ENCODE results near the gene ETS2. TPM values are rescaled to one million over a fixed set of nuclear protein-coding genes. Genes with fewer than 3 reads are reported as not detected.

The ETS2 gene
- total and polyA plus RNA-seq, 2 donors (not counting 1 experiment from before 2014, with no cell fraction given), result 1.9 to 5.6 TPM

GRCh38 chr21:38851101-38851500, 45.4 kb downstream of the ETS2 start:
- CTCF ChIA-PET, result interaction anchor here (0.6 kb wide), 1 partner anchor 177 kb away, joined by 5 read pairs; no protein-coding TSS in a partner anchor
- WGBS (ENCODE audit: insufficient coverage), result 89% methylated on average over 1 of the region's 1 CpG
- H3K4me1 Mint-ChIP-seq, result peaks cover 2% of the 10 kb centered on the region

DNA sequence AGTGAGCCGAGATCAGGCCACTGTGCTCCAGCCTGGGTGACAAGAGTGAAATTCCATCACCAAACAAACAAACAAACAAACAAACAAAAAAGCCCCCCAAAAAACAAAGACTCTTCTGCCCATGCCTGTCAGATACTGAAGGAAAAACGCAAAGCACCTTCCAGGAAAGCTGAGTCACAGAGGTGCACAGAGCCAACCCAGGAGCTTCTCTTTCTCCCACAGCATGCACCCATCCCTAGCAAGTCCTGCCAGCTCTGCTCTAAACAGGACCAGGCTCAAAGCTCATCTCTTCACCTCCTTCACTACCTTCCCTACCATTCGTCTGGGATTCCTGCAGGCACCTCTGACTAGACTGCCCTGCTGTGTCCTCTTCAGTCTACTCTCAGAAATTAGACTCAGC, 46.5 kb downstream of the ETS2 start:
- no peak overlapping the region for H3K4me3 Mint-ChIP-seq
- WGBS (ENCODE audit: insufficient coverage), result 94% methylated on average over 2 of the region's 3 CpGs

More at GRCh38 chr21:38851101-38851500, 45.4 kb downstream of the ETS2 start:
- H4K20me1 ChIP-seq (ENCODE audit: control insufficient read depth, insufficient read depth, low read length, poor library complexity, severe bottlenecking), result no peaks in the 10 kb centered on the region
- H3K9ac ChIP-seq (ENCODE audit: low read length), result no peak overlapping the region
- no peaks in the 10 kb centered on the region for H3K36me3 ChIP-seq (replicated peaks in 1 of 2; ENCODE audit: control extremely low read depth in 1 of 2, control insufficient read depth in 1 of 2, extremely low read depth in 1 of 2, insufficient read depth in 2 of 2, low read length in 1 of 2)
- H3K9me3 Mint-ChIP-seq (ENCODE audit: insufficient read depth), result no peaks in the 10 kb centered on the region
- no peak overlapping the region for H2AFZ ChIP-seq (ENCODE audit: insufficient read depth, low read depth, low read length, poor library complexity, severe bottlenecking)
- H3K27ac Mint-ChIP-seq, result no peak overlapping the region
- no peak overlapping the region for H3K4me3 Mint-ChIP-seq
- H3K4me1 ChIP-seq (ENCODE audit: control insufficient read depth in 2 of 2, insufficient read depth in 2 of 2, low read length in 2 of 2), result no peaks in the 10 kb centered on the region
- POLR2A ChIA-PET, result no interaction called here
- H3K27me3 ChIP-seq (replicated peaks in 1 of 4; ENCODE audit: control extremely low read depth in 1 of 4, control insufficient read depth in 3 of 4, insufficient read depth in 4 of 4, low read length in 3 of 4), result peaks cover 0 to 30% (median 7%) of the 10 kb centered on the region in 4 experiments
- H3K79me2 ChIP-seq (ENCODE audit: control insufficient read depth, insufficient read depth, low read length), result no peaks in the 10 kb centered on the region
- H3K27me3 Mint-ChIP-seq, result peaks cover 67% of the 10 kb centered on the region
- no peak for DNase-seq
- no peak overlapping the region for H3K27ac ChIP-seq (ENCODE audit: low read length in 2 of 2)
- TF ChIP-seq, protein P1, sequence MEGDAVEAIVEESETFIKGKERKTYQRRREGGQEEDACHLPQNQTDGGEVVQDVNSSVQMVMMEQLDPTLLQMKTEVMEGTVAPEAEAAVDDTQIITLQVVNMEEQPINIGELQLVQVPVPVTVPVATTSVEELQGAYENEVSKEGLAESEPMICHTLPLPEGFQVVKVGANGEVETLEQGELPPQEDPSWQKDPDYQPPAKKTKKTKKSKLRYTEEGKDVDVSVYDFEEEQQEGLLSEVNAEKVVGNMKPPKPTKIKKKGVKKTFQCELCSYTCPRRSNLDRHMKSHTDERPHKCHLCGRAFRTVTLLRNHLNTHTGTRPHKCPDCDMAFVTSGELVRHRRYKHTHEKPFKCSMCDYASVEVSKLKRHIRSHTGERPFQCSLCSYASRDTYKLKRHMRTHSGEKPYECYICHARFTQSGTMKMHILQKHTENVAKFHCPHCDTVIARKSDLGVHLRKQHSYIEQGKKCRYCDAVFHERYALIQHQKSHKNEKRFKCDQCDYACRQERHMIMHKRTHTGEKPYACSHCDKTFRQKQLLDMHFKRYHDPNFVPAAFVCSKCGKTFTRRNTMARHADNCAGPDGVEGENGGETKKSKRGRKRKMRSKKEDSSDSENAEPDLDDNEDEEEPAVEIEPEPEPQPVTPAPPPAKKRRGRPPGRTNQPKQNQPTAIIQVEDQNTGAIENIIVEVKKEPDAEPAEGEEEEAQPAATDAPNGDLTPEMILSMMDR (IDR thresholded peaks at IDR 0.05), result no peak
- no peak for TF ChIP-seq EZH2 (IDR thresholded peaks at IDR 0.05; ENCODE audit: borderline replicate concordance, insufficient read depth, low read depth, low read length, poor library complexity, severe bottlenecking)
- intact Hi-C loops (cut with micrococcal nuclease), result no loop called here
- H3K4me2 ChIP-seq (replicated peaks; ENCODE audit: low read depth, low read length, poor library complexity, severe bottlenecking), result no peak overlapping the region
- no peak for ATAC-seq (ENCODE audit: low read depth)
- no peaks in the 10 kb centered on the region for H3K9me3 ChIP-seq (ENCODE audit: control extremely low read depth in 1 of 3, control insufficient read depth in 2 of 3, insufficient read depth in 1 of 3, low read length in 2 of 3)
- no peak overlapping the region for H3K4me3 ChIP-seq (ENCODE audit: control extremely low read depth in 1 of 5, extremely low read depth in 1 of 5, insufficient read depth in 1 of 5, low read depth in 2 of 5, low read length in 4 of 5)

More for the DNA sequence above, 46.5 kb downstream of the ETS2 start:
- ATAC-seq (ENCODE audit: low read depth), result no peak
- ChIA-PET CTCF (interaction anchor here (1.3 kb wide), 1 partner anchor 13 kb away, joined by 3 read pairs; no protein-coding TSS in a partner anchor), POLR2A (interaction anchor here (0.5 kb wide), 1 partner anchor 70 kb away, joined by 3 read pairs; no protein-coding TSS in a partner anchor)
- no peak overlapping the region for H2AFZ ChIP-seq (ENCODE audit: insufficient read depth, low read depth, low read length, poor library complexity, severe bottlenecking)
- Mint-ChIP-seq H3K9me3 (ENCODE audit: insufficient read depth) (no peaks in the 10 kb centered on the region), H3K4me1 (peaks cover 2% of the 10 kb centered on the region), H3K27ac (no peak overlapping the region), H3K27me3 (peaks cover 64% of the 10 kb centered on the region)
- H3K36me3 ChIP-seq (replicated peaks in 1 of 2; ENCODE audit: control extremely low read depth in 1 of 2, control insufficient read depth in 1 of 2, extremely low read depth in 1 of 2, insufficient read depth in 2 of 2, low read length in 1 of 2), result no peaks in the 10 kb centered on the region
- no peaks in the 10 kb centered on the region for H3K4me1 ChIP-seq (ENCODE audit: control insufficient read depth in 2 of 2, insufficient read depth in 2 of 2, low read length in 2 of 2)
- H3K27ac ChIP-seq (ENCODE audit: low read length in 2 of 2), result no peak overlapping the region
- H3K27me3 ChIP-seq (replicated peaks in 1 of 4; ENCODE audit: control extremely low read depth in 1 of 4, control insufficient read depth in 3 of 4, insufficient read depth in 4 of 4, low read length in 3 of 4), result peaks cover 0 to 30% (median 7%) of the 10 kb centered on the region in 4 experiments
- no peak for TF ChIP-seq EZH2 (IDR thresholded peaks at IDR 0.05; ENCODE audit: borderline replicate concordance, insufficient read depth, low read depth, low read length, poor library complexity, severe bottlenecking)
- TF ChIP-seq, protein P1 (IDR thresholded peaks at IDR 0.05), result no peak
- H3K9me3 ChIP-seq (ENCODE audit: control extremely low read depth in 1 of 3, control insufficient read depth in 2 of 3, insufficient read depth in 1 of 3, low read length in 2 of 3), result no peaks in the 10 kb centered on the region
- no peak overlapping the region for H3K9ac ChIP-seq (ENCODE audit: low read length)
- no peak for DNase-seq
- no peaks in the 10 kb centered on the region for H3K79me2 ChIP-seq (ENCODE audit: control insufficient read depth, insufficient read depth, low read length)
- no peaks in the 10 kb centered on the region for H4K20me1 ChIP-seq (ENCODE audit: control insufficient read depth, insufficient read depth, low read length, poor library complexity, severe bottlenecking)
- intact Hi-C loops (cut with micrococcal nuclease), result no loop called here
- H3K4me3 ChIP-seq (ENCODE audit: control extremely low read depth in 1 of 5, extremely low read depth in 1 of 5, insufficient read depth in 1 of 5, low read depth in 2 of 5, low read length in 4 of 5), result no peak overlapping the region
- H3K4me2 ChIP-seq (replicated peaks; ENCODE audit: low read depth, low read length, poor library complexity, severe bottlenecking), result no peak overlapping the region
